DMS53 (cell line): ENCODE results near the gene TLE3.

ENCODE experiments used
- DNase-seq: peaks from one replicate; lab custom pipeline; 2025; lab: John Stamatoyannopoulos, UW

TLE3 gene

GRCh38 chr15:70098461-70099166 lies 897 bp upstream of the TLE3 start:
- peak; percentile 78 for DNase-seq

GRCh38 chr15:70098153-70098460 lies 390 bp upstream of the TLE3 start:
- no peak for DNase-seq

- DNase-seq: no peak
Measured at GRCh38 chr15:70097063-70097320, 725 bp downstream of the TLE3 start.

GRCh38 chr15:70096215-70097062 lies 1.3 kb downstream of the TLE3 start:
- peak; percentile 66 for DNase-seq

- peak; percentile 47 for DNase-seq
Measured at GRCh38 chr15:70095408-70096214, 2.1 kb downstream of the TLE3 start.

- peak; percentile 81 for DNase-seq
Measured at GRCh38 chr15:70094690-70095311, 2.9 kb downstream of the TLE3 start.

GRCh38 chr15:70093481-70094319 lies 4.0 kb downstream of the TLE3 start:
- peak; percentile 77 for DNase-seq

- no peak for DNase-seq
Measured at GRCh38 chr15:70093070-70093469, 4.6 kb downstream of the TLE3 start.

GRCh38 chr15:70092464-70093027 lies 5.2 kb downstream of the TLE3 start:
- peak; percentile 43 for DNase-seq

- DNase-seq: peak; percentile 79
Measured at GRCh38 chr15:70091726-70092463, 5.8 kb downstream of the TLE3 start.

- DNase-seq: no peak
Measured at GRCh38 chr15:70090436-70091296, 7.1 kb downstream of the TLE3 start.

- no peak for DNase-seq
Measured at GRCh38 chr15:70089692-70089971, 8.1 kb downstream of the TLE3 start.

- no peak for DNase-seq
Measured at GRCh38 chr15:70088887-70089691, 8.6 kb downstream of the TLE3 start.

- DNase-seq: peak; percentile 26
Measured at GRCh38 chr15:70088455-70088854, 9.3 kb downstream of the TLE3 start.

- DNase-seq: no peak
Measured at GRCh38 chr15:70087708-70088352, 9.9 kb downstream of the TLE3 start.

- no peak for DNase-seq
Measured at GRCh38 chr15:70086636-70087035, 11.1 kb downstream of the TLE3 start.

- no peak for DNase-seq
Measured at GRCh38 chr15:70084461-70084860, 13.3 kb downstream of the TLE3 start.

GRCh38 chr15:70083946-70084345 lies 13.8 kb downstream of the TLE3 start:
- no peak for DNase-seq
